Measurements from ENCODE around the gene COL5A1.

GRCh38 chr9:134637241-134637640, 4.4 kb upstream of the COL5A1 start:
- TF ChIP-seq EZH2phosphoT487 (IDR thresholded peaks at IDR 0.05) = no peak
- TF ChIP-seq CTCF (IDR thresholded peaks at IDR 0.05) = no peak
